CD14-positive monocyte (primary cell): Measurements from ENCODE around the gene SPTSSB. TPM values are rescaled to one million over a fixed set of nuclear protein-coding genes. Genes with fewer than 3 reads are reported as not detected.

ENCODE experiments used
- DNase-seq, 3 donors: peaks; one replicate each; pipeline ENCODE4 v3.0.0-alpha.2; 2011 to 2022
- H2AFZ ChIP-seq: 2 replicates; pipeline ENCODE4 v1.6.0; 2012; ENCODE audit warnings: mild to moderate bottlenecking, low read depth, low read length, inconsistent platforms; ENCODE audit not compliant: insufficient read depth, poor library complexity, severe bottlenecking
- H3K27ac ChIP-seq, 2 donors: 1 replicate in 1 of 2; 2 replicates in 1 of 2; pipeline ENCODE4 v1.5.1; 2012 to 2013; ENCODE audit warnings: low read length in 2 of 2, control low read depth in 1 of 2, inconsistent platforms in 1 of 2, low read depth in 1 of 2, mild to moderate bottlenecking in 1 of 2
- H3K27me3 ChIP-seq, 2 donors: one replicate each; pipeline versions ENCODE4 v1.6.0 to v1.6.1; 2011 to 2013; ENCODE audit warnings: low read length in 2 of 2; ENCODE audit not compliant: control insufficient read depth in 2 of 2, insufficient read depth in 2 of 2
- H3K36me3 ChIP-seq, 2 donors: replicated peaks in 1 of 2; 1 replicate in 1 of 2; 2 replicates in 1 of 2; pipeline versions ENCODE4 v1.5.1 to v1.6.1; 2012 to 2013; ENCODE audit warnings: low read length in 2 of 2, control low read depth in 1 of 2, inconsistent platforms in 1 of 2, mild to moderate bottlenecking in 1 of 2; ENCODE audit not compliant: insufficient read depth in 2 of 2, control insufficient read depth in 1 of 2
- H3K4me1 ChIP-seq, 2 donors: 1 replicate in 1 of 2; 2 replicates in 1 of 2; pipeline versions ENCODE4 v1.5.1 to v1.6.1; 2012 to 2013; ENCODE audit warnings: low read length in 2 of 2, control low read depth in 1 of 2, inconsistent platforms in 1 of 2, mild to moderate bottlenecking in 1 of 2, moderate library complexity in 1 of 2; ENCODE audit not compliant: insufficient read depth in 2 of 2, control insufficient read depth in 1 of 2
- H3K4me2 ChIP-seq: replicated peaks from 2 replicates; pipeline ENCODE3; 2012; ENCODE audit warnings: low read length, moderate library complexity, mild to moderate bottlenecking; ENCODE audit not compliant: poor library complexity, severe bottlenecking; ENCODE audit errors: extremely low read depth
- H3K4me3 ChIP-seq, 3 experiments: fragments of 200-600 bp in 1 of 3; sonication (generic) in 1 of 3; replicated peaks in 1 of 3; 1 replicate in 2 of 3; 2 replicates in 1 of 3; pipeline ENCODE4 v1.5.1; 2011 to 2013; ENCODE audit warnings: low read length in 3 of 3, mild to moderate bottlenecking in 3 of 3, control low read depth in 2 of 3, low read depth in 2 of 3, inconsistent platforms in 1 of 3, moderate library complexity in 1 of 3
- H3K79me2 ChIP-seq: 2 replicates; pipeline ENCODE4 v1.6.0; 2012; ENCODE audit warnings: mild to moderate bottlenecking, control low read depth, inconsistent platforms, low read length, moderate library complexity; ENCODE audit not compliant: insufficient read depth
- H3K9ac ChIP-seq: 2 replicates; pipeline ENCODE4 v1.6.0; 2017; ENCODE audit warnings: low read length, mild to moderate bottlenecking; ENCODE audit not compliant: insufficient read depth, poor library complexity, severe bottlenecking
- H3K9me3 ChIP-seq, 2 donors: replicated peaks in 1 of 2; 1 replicate in 1 of 2; 2 replicates in 1 of 2; pipeline versions ENCODE4 v1.5.1 to v1.6.1; 2012 to 2013; ENCODE audit warnings: low read length in 2 of 2, control low read depth in 1 of 2; ENCODE audit not compliant: control insufficient read depth in 1 of 2, insufficient read depth in 1 of 2
- H4K20me1 ChIP-seq: 2 replicates; pipeline ENCODE4 v1.6.0; 2012; ENCODE audit warnings: mild to moderate bottlenecking, low read length, control low read depth, moderate library complexity; ENCODE audit not compliant: insufficient read depth
- H3K27ac Mint-ChIP-seq, 7 donors: one replicate each; pipeline ENCODE4 v1.8.0; 2020; ENCODE audit warnings: mild to moderate bottlenecking in 7 of 7, mixed read lengths in 7 of 7, moderate library complexity in 6 of 7, inconsistent platforms in 2 of 7
- H3K27me3 Mint-ChIP-seq, 3 donors: one replicate each; pipeline ENCODE4 v1.8.0; 2021 to 2022; ENCODE audit warnings: low read depth in 3 of 3, mild to moderate bottlenecking in 3 of 3, mixed read lengths in 3 of 3, moderate library complexity in 3 of 3, inconsistent platforms in 1 of 3
- H3K36me3 Mint-ChIP-seq, 2 donors: one replicate each; pipeline ENCODE4 v1.8.0; 2020; ENCODE audit warnings: mixed read lengths in 2 of 2, inconsistent platforms in 1 of 2, mild to moderate bottlenecking in 1 of 2
- H3K4me1 Mint-ChIP-seq: one replicate; pipeline ENCODE4 v1.8.0; 2020; ENCODE audit warnings: mild to moderate bottlenecking, mixed read lengths
- H3K4me3 Mint-ChIP-seq, 2 donors: one replicate each; pipeline ENCODE4 v1.8.0; 2020; ENCODE audit warnings: mild to moderate bottlenecking in 2 of 2, mixed read lengths in 2 of 2, moderate library complexity in 1 of 2
- H3K9me3 Mint-ChIP-seq, 7 donors: one replicate each; pipeline ENCODE4 v1.8.0; 2020 to 2022; ENCODE audit warnings: mixed read lengths in 7 of 7, mild to moderate bottlenecking in 6 of 7, moderate library complexity in 6 of 7, inconsistent platforms in 2 of 7
- WGBS: methylation state at CpG from one replicate; pipeline ENCODE4 v1.1.5; 2013; ENCODE audit warnings: missing lambda C conversion rate; ENCODE audit not compliant: insufficient coverage; 5-methylcytosine and 5-hydroxymethylcytosine counted together
- intact Hi-C, 2 donors: fragments of 100-400 bp; cut with micrococcal nuclease; formaldehyde crosslinking; loops; one replicate each; pipeline versions ENCODE4 v1.15.0 to v1.15.1; 2023
- polyA plus RNA-seq, 3 donors: library from polyadenylated mRNA; depleted of rRNA in 1 of 3; unstranded in 2 of 3; stranded (reverse) in 1 of 3; fragments of 300-500 nt in 2 of 3; fragments of >200 nt in 1 of 3; fragmentation: Illumina TruSeq in 2 of 3; gene quantifications; 1 replicate in 2 of 3; 2 replicates in 1 of 3; pipeline ENCODE4 v1.2.3, GENCODE V29; 2012 to 2021
- TF ChIP-seq, protein P1 (sequence below): fragments of 200-600 bp; IDR thresholded peaks from one replicate; pipeline ENCODE4 v1.8.0; 2022; ENCODE audit warnings: antibody characterized with exemption, mild to moderate bottlenecking

Gene SPTSSB
- polyA plus RNA-seq, 3 donors: not detected

DNA sequence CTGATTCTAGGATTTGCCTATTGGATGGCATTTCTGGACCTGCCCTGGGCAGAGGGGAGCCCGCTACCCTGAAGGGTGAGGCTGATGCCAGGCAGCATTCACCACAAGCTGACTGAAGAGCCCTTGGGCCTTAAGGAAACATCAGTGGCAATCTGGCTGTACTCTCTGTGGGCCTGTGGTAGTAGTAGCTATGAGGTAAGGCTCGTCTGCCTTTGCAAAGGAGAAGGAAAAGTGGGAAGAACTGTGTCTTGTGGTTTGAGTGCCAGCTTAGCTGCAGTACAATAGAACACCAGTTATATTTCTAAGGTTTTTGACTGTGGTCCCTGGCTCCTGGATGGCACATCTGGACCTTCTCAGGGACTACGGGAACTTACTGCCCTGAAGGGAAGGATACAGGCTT is 51.5 kb downstream of the SPTSSB start:
- H3K9me3 Mint-ChIP-seq: peaks cover 0 to 7% (median 3%) of the 10 kb centered on the region in 7 donors
- H3K27ac ChIP-seq: no peak overlapping the region
- H3K4me3 ChIP-seq: no peak overlapping the region
- TF ChIP-seq, protein P1, sequence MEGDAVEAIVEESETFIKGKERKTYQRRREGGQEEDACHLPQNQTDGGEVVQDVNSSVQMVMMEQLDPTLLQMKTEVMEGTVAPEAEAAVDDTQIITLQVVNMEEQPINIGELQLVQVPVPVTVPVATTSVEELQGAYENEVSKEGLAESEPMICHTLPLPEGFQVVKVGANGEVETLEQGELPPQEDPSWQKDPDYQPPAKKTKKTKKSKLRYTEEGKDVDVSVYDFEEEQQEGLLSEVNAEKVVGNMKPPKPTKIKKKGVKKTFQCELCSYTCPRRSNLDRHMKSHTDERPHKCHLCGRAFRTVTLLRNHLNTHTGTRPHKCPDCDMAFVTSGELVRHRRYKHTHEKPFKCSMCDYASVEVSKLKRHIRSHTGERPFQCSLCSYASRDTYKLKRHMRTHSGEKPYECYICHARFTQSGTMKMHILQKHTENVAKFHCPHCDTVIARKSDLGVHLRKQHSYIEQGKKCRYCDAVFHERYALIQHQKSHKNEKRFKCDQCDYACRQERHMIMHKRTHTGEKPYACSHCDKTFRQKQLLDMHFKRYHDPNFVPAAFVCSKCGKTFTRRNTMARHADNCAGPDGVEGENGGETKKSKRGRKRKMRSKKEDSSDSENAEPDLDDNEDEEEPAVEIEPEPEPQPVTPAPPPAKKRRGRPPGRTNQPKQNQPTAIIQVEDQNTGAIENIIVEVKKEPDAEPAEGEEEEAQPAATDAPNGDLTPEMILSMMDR: no peak
- H3K27ac Mint-ChIP-seq: no peak overlapping the region
- no peaks in the 10 kb centered on the region for H3K4me1 Mint-ChIP-seq
- no peak overlapping the region for H3K4me3 Mint-ChIP-seq
- H3K9me3 ChIP-seq: peaks cover 0 to 3% of the 10 kb centered on the region in 2 donors
- peaks cover 0 to 3% of the 10 kb centered on the region in 2 donors for H3K27me3 ChIP-seq
- no peaks in the 10 kb centered on the region for H3K4me1 ChIP-seq
- H3K9ac ChIP-seq: no peak overlapping the region
- H3K27me3 Mint-ChIP-seq: peaks cover 10 to 18% (median 10%) of the 10 kb centered on the region in 3 donors
- no peak overlapping the region for H3K4me2 ChIP-seq
- H3K79me2 ChIP-seq: no peaks in the 10 kb centered on the region
- 74% methylated on average over 3 of the region's 3 CpGs for WGBS
- H3K36me3 Mint-ChIP-seq: no peaks in the 10 kb centered on the region
- H4K20me1 ChIP-seq: no peaks in the 10 kb centered on the region
- no peak for DNase-seq
- no peak overlapping the region for H2AFZ ChIP-seq
- H3K36me3 ChIP-seq: no peaks in the 10 kb centered on the region
- intact Hi-C loops: no loop called here

DNA sequence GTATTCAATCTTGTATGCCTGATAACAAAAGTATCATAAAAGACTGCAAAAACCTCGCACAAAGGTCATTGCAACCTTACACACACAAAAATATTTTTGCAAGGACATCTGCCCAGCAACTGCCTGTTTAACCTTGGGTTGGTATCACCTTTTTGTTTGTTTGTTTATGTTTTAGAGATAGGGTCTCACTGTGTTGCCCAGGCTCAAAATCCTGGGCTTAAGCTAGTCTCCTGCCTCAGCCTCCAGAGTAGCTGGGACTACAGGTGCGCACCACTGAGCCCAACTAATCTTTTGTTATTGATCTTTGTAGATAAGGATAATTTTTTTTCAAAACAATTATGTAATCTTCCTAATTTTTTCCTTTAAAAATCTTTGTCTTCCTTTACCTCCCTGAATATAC is 54.2 kb downstream of the SPTSSB start:
- Mint-ChIP-seq H3K4me1 (no peaks in the 10 kb centered on the region), H3K27me3 (peaks cover 10 to 11% (median 10%) of the 10 kb centered on the region in 3 donors), H3K36me3 (no peaks in the 10 kb centered on the region), H3K27ac (no peak overlapping the region), H3K4me3 (no peak overlapping the region), H3K9me3 (peaks cover 0 to 7% (median 4%) of the 10 kb centered on the region in 7 donors)
- no peak overlapping the region for H3K4me2 ChIP-seq
- no peak overlapping the region for H3K9ac ChIP-seq
- no peaks in the 10 kb centered on the region for H3K79me2 ChIP-seq
- H3K4me3 ChIP-seq: no peak overlapping the region
- H3K9me3 ChIP-seq: peaks cover 0 to 3% of the 10 kb centered on the region in 2 donors
- H3K27me3 ChIP-seq: peaks cover 0 to 3% of the 10 kb centered on the region in 2 donors
- no peak overlapping the region for H3K27ac ChIP-seq
- no CpG with 5 or more reads among the region's 2 CpGs for WGBS
- no peak for DNase-seq
- H2AFZ ChIP-seq: no peak overlapping the region
- TF ChIP-seq, protein P1: no peak
- no peaks in the 10 kb centered on the region for H3K4me1 ChIP-seq
- intact Hi-C loops: no loop called here
- no peaks in the 10 kb centered on the region for H3K36me3 ChIP-seq
- no peaks in the 10 kb centered on the region for H4K20me1 ChIP-seq
